Spleen (tissue), 11 donors: ENCODE results near the gene CEP128. TPM values are rescaled to one million over a fixed set of nuclear protein-coding genes. Genes with fewer than 3 reads are reported as not detected.

ENCODE experiments used
- DNase-seq: peaks from one replicate; pipeline ENCODE4 v3.0.0-alpha.2; 2020
- H3K27ac ChIP-seq, 8 donors: fragments of 200-600 bp; sonication (generic) in 7 of 8; 1 replicate in 4 of 8; 2 replicates in 4 of 8; pipeline versions ENCODE4 v1.5.0 to v1.8.0; 2016 to 2021; ENCODE audit warnings: inconsistent platforms in 4 of 8, mild to moderate bottlenecking in 4 of 8, moderate library complexity in 1 of 8
- H3K27me3 ChIP-seq, 7 donors: fragments of 200-600 bp; sonication (generic) in 6 of 7; replicated peaks in 1 of 7; 1 replicate in 4 of 7; 2 replicates in 3 of 7; pipeline versions ENCODE4 v1.5.0 to v1.8.0; 2016 to 2021; ENCODE audit warnings: inconsistent platforms in 3 of 7, mild to moderate bottlenecking in 1 of 7
- H3K36me3 ChIP-seq, 6 donors: fragments of 200-600 bp; sonication (generic) in 5 of 6; 1 replicate in 4 of 6; 2 replicates in 2 of 6; pipeline versions ENCODE4 v1.5.0 to v1.8.0; 2016 to 2021; ENCODE audit warnings: inconsistent platforms in 2 of 6
- H3K4me1 ChIP-seq, 6 donors: fragments of 200-600 bp; sonication (generic) in 5 of 6; 1 replicate in 3 of 6; 2 replicates in 3 of 6; pipeline versions ENCODE4 v1.5.0 to v1.8.0; 2016 to 2021; ENCODE audit warnings: inconsistent platforms in 3 of 6
- H3K4me3 ChIP-seq, 8 donors: fragments of 200-600 bp; sonication (generic) in 7 of 8; 1 replicate in 4 of 8; 2 replicates in 4 of 8; pipeline versions ENCODE4 v1.5.0 to v1.8.0; 2016 to 2021; ENCODE audit warnings: inconsistent platforms in 4 of 8, mild to moderate bottlenecking in 4 of 8, moderate library complexity in 2 of 8
- H3K9me3 ChIP-seq, 8 donors: fragments of 200-600 bp; sonication (generic) in 7 of 8; 1 replicate in 4 of 8; 2 replicates in 4 of 8; pipeline versions ENCODE4 v1.5.0 to v1.8.0; 2016 to 2021; ENCODE audit warnings: inconsistent platforms in 4 of 8
- POLR2A ChIP-seq, 3 donors: fragments of 450-650 bp; IDR thresholded peaks; one replicate each; pipeline ENCODE4 v1.5.1; 2017; ENCODE audit warnings: antibody characterized with exemption in 3 of 3, mild to moderate bottlenecking in 1 of 3
- POLR2AphosphoS5 ChIP-seq, 3 donors: sonication (generic); formaldehyde crosslinking; IDR thresholded peaks; one replicate each; pipeline ENCODE4 v1.5.1; 2017; ENCODE audit warnings: antibody characterized with exemption in 3 of 3
- WGBS, 5 donors: extraction: QIAGEN DNeasy Blood & Tissue Kit in 3 of 5; methylation state at CpG; one replicate each; pipeline versions ENCODE4 v1.1.5 to v1.1.7; 2013 to 2018; 5-methylcytosine and 5-hydroxymethylcytosine counted together
- intact Hi-C: fragments of 100-400 bp; cut with DNase I; formaldehyde crosslinking; loops from one replicate; pipeline ENCODE4 v1.15.0; 2023; ENCODE audit warnings: low total_unique reads
- polyA plus RNA-seq, 3 donors: library from polyadenylated mRNA; stranded (reverse); fragments of 200-250 nt; gene quantifications; one replicate each; pipeline ENCODE4 v1.2.1, GENCODE V29; 2013
- total RNA-seq, 7 donors: library from RNA; depleted of rRNA in 3 of 7; stranded (reverse); fragments of >200 nt in 3 of 7; fragmentation: NEBNext Ultra II Directional in 4 of 7; extraction: Animal tissue kit (Norgen Biotek cat#: 25700) in 4 of 7; gene quantifications; one replicate each; pipeline versions ENCODE4 v1.1.0 to v1.2.1, GENCODE V29; 2016 to 2021
- TF ChIP-seq, protein P1 (sequence below), 11 experiments: fragments of 200-600 bp in 7 of 11; fragments of 450-650 bp in 4 of 11; sonication (generic) in 4 of 11; IDR thresholded peaks in 8 of 11; conservative IDR thresholded peaks in 3 of 11; 1 replicate in 7 of 11; 2 replicates in 4 of 11; pipeline versions ENCODE4 v1.4.0 to v1.8.0; 2016 to 2021; ENCODE audit warnings: antibody characterized with exemption in 11 of 11, inconsistent platforms in 4 of 11, mild to moderate bottlenecking in 1 of 11
- donor health status: healthy with polysubstance abuse.
- donor health status: DM: no; HTN: no; CAD: no; lungs with moderate emphysema.
- donor health status: DM: no; HTN: no; CAD: no.
- donor health status: Bipolar disorder and iron deficiency.
- donor health status: healthy.
- donor health status: DM: no; HTN: no; CAD: no.
- donor health status: DM: yes; HTN: yes; CAD: no.

The CEP128 gene
- total and polyA plus RNA-seq, 10 donors, result 1.5 to 34.2 (median 15.7) TPM

DNA sequence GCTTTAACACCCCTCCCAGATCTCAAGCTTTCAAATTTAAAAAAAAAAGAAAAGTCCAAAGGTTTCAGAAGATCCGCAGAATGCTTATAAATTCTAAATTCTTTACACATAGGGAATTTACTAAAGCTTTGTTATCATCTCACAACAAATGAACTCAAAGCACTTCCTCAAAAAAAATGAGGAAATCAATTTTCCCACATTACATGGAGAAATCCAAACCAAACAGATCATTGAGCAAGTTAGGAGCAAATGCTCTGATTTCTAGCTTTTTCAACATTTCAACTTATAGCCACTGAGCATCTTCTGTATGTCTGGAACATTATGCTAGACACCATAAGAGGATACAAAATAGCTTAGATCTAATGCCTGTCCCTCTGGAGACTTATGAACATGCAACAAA is 161.0 kb downstream of the CEP128 start:
- no peak overlapping the region for H3K4me3 ChIP-seq
- intact Hi-C loops, result no loop called here
- no peak for DNase-seq
- H3K27me3 ChIP-seq, result no peaks in the 10 kb centered on the region
- H3K4me1 ChIP-seq, result no peaks in the 10 kb centered on the region
- H3K9me3 ChIP-seq, result no peaks in the 10 kb centered on the region
- H3K36me3 ChIP-seq, result peaks cover 0 to 21% (median 0%) of the 10 kb centered on the region in 6 donors
- 36 to 95% (median 50%) methylated on average over 1 of the region's 1 CpG for WGBS, 5 donors
- TF ChIP-seq POLR2AphosphoS5 (IDR thresholded peaks at IDR 0.05) (no peak), POLR2A (IDR thresholded peaks at IDR 0.05) (no peak)
- TF ChIP-seq, protein P1, sequence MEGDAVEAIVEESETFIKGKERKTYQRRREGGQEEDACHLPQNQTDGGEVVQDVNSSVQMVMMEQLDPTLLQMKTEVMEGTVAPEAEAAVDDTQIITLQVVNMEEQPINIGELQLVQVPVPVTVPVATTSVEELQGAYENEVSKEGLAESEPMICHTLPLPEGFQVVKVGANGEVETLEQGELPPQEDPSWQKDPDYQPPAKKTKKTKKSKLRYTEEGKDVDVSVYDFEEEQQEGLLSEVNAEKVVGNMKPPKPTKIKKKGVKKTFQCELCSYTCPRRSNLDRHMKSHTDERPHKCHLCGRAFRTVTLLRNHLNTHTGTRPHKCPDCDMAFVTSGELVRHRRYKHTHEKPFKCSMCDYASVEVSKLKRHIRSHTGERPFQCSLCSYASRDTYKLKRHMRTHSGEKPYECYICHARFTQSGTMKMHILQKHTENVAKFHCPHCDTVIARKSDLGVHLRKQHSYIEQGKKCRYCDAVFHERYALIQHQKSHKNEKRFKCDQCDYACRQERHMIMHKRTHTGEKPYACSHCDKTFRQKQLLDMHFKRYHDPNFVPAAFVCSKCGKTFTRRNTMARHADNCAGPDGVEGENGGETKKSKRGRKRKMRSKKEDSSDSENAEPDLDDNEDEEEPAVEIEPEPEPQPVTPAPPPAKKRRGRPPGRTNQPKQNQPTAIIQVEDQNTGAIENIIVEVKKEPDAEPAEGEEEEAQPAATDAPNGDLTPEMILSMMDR (IDR thresholded peaks at IDR 0.05 in 8 of 11, conservative IDR thresholded peaks at IDR 0.05 in 3 of 11), result no peak
- H3K27ac ChIP-seq, result no peak overlapping the region

DNA sequence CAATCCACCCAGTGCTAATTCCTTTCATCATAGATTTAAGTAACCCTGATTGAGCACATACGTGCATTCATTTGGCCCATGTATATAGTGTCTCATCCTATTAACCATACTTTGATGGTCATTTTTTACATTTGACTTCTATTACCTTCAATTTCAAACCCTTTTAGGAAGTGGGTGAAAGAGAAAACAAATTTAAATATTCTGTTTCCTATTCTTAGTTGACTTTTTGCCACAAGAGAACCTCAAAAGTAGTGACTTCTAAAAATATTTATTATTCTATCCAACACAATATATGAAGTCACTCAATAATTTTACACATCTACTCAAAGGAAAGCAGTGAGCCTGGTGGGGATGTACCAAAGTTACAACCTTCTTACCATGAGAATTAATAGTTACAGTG is 164.9 kb downstream of the CEP128 start:
- no peaks in the 10 kb centered on the region for H3K27me3 ChIP-seq
- WGBS, 5 donors, result 94 to 100% (median 98%) methylated on average over 1 of the region's 1 CpG
- H3K4me1 ChIP-seq, result no peaks in the 10 kb centered on the region
- intact Hi-C loops, result no loop called here
- DNase-seq, result no peak
- no peak overlapping the region for H3K4me3 ChIP-seq
- TF ChIP-seq, protein P1 (IDR thresholded peaks at IDR 0.05 in 8 of 11, conservative IDR thresholded peaks at IDR 0.05 in 3 of 11), result no peak
- no peak for TF ChIP-seq POLR2A (IDR thresholded peaks at IDR 0.05)
- no peak for TF ChIP-seq POLR2AphosphoS5 (IDR thresholded peaks at IDR 0.05)
- H3K36me3 ChIP-seq, result peaks cover 0 to 20% (median 0%) of the 10 kb centered on the region in 6 donors
- peaks cover 0 to 10% (median 2%) of the 10 kb centered on the region in 8 donors for H3K9me3 ChIP-seq
- H3K27ac ChIP-seq, result no peak overlapping the region

DNA sequence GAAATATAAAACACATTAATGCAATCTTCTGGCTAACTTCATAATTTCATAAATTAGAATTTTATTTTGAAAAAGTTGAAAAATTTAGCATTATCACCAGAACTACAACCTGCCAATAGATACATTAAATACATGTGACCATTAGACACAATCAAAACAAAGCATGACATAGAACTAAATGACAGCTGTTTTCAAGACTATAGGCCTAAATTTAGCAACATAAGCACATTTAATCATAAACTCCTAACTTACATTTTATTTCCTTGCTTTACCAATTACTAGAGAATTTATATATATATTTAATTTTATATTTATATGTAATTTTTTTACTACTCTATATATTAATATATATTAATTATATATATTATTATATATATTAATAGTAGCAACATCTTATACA is 165.4 kb downstream of the CEP128 start:
- Histone ChIP-seq H3K9me3 (peaks cover 0 to 10% (median 2%) of the 10 kb centered on the region in 8 donors), H3K4me3 (no peak overlapping the region), H3K36me3 (peaks cover 0 to 20% (median 0%) of the 10 kb centered on the region in 6 donors), H3K4me1 (no peaks in the 10 kb centered on the region), H3K27me3 (no peaks in the 10 kb centered on the region), H3K27ac (no peak overlapping the region)
- intact Hi-C loops, result no loop called here
- TF ChIP-seq POLR2AphosphoS5 (IDR thresholded peaks at IDR 0.05) (no peak), POLR2A (IDR thresholded peaks at IDR 0.05) (no peak)
- TF ChIP-seq, protein P1 (IDR thresholded peaks at IDR 0.05 in 8 of 11, conservative IDR thresholded peaks at IDR 0.05 in 3 of 11), result no peak
- no peak for DNase-seq

DNA sequence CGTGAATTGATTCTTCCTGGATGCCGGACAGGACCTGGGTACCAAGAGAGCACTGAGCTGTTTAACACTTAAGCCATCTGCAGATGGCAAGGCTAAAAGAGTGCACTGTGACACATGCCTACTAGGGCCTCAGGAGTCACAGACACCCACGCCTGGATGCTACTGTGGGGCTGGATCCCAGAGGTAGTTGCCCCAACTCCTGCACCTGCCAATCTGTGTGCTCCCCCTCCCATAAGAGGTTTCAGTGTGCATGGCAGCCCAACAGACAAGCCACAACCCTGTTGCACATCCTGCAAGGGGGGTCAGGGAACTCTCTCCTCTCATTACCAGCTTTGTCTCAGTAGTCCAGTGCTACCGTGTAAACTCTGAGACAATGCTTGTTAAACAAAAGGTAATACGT is 169.0 kb downstream of the CEP128 start:
- DNase-seq, result peak; percentile 34
- no peaks in the 10 kb centered on the region for H3K4me1 ChIP-seq
- H3K36me3 ChIP-seq, result peaks cover 0 to 18% (median 0%) of the 10 kb centered on the region in 6 donors
- no peak overlapping the region for H3K27ac ChIP-seq
- no peak overlapping the region for H3K4me3 ChIP-seq
- peaks cover 0 to 10% (median 2%) of the 10 kb centered on the region in 8 donors for H3K9me3 ChIP-seq
- TF ChIP-seq POLR2A (IDR thresholded peaks at IDR 0.05) (no peak), POLR2AphosphoS5 (IDR thresholded peaks at IDR 0.05) (no peak)
- TF ChIP-seq, protein P1 (IDR thresholded peaks at IDR 0.05 in 8 of 11, conservative IDR thresholded peaks at IDR 0.05 in 3 of 11), result no peak
- WGBS, 5 donors, result 83 to 94% (median 93%) methylated on average over 5 of the region's 5 CpGs
- no peaks in the 10 kb centered on the region for H3K27me3 ChIP-seq
- intact Hi-C loops, result no loop called here
